Cardiac fibroblast (primary cell): ENCODE data around the gene SERPINE1.
A peak's percentile ranks its signal among the peaks of the same experiment; 100 is the strongest.
"Not testable (repeated sequence)": the region's sequence is repeated elsewhere in the genome, so short reads cannot be mapped to it uniquely, and the experiment has no call there.

Experiments
- DNase-seq, 2 donors: peaks; one replicate each; pipeline versions ENCODE4 v3.0.0 to v3.0.0-alpha.2; 2010; ENCODE audit warnings: low read depth in 2 of 2
- H3K4me3 ChIP-seq, 2 donors: replicated peaks in 1 of 2; 1 replicate in 1 of 2; 2 replicates in 1 of 2; pipeline ENCODE4 v1.5.1; 2011; ENCODE audit warnings: low read depth in 2 of 2, low read length in 2 of 2, mild to moderate bottlenecking in 2 of 2, moderate library complexity in 1 of 2
- CTCF ChIP-seq: IDR thresholded peaks from one replicate; pipeline ENCODE4 v1.5.1; 2011; ENCODE audit warnings: low read depth, mild to moderate bottlenecking, low read length, inconsistent platforms

The SERPINE1 gene

GRCh38 chr7:101088069-101088425 lies 38.9 kb upstream of the SERPINE1 start:
- no peak for DNase-seq
- H3K4me3 ChIP-seq, result no peak overlapping the region
- TF ChIP-seq CTCF, result no peak

- no peak overlapping the region for H3K4me3 ChIP-seq
- TF ChIP-seq CTCF, result no peak
- no peak for DNase-seq
These were observed 37.9 kb upstream of the SERPINE1 start for GRCh38 chr7:101088858-101089529.

GRCh38 chr7:101089876-101090275 lies 37.0 kb upstream of the SERPINE1 start:
- DNase-seq, result no peak
- TF ChIP-seq CTCF, result no peak
- no peak overlapping the region for H3K4me3 ChIP-seq

GRCh38 chr7:101092266-101092905 lies 34.5 kb upstream of the SERPINE1 start:
- not testable (repeated sequence) for H3K4me3 ChIP-seq, DNase-seq

- no peak overlapping the region for H3K4me3 ChIP-seq
- no peak for TF ChIP-seq CTCF
- DNase-seq, result peak; percentile 67 to 92
These were observed 33.0 kb upstream of the SERPINE1 start for GRCh38 chr7:101093906-101094305.

- H3K4me3 ChIP-seq, result peak overlapping the region in 1 of 2 donors; percentile 20
- no peak for TF ChIP-seq CTCF
- no peak for DNase-seq
These were observed 32.5 kb upstream of the SERPINE1 start for GRCh38 chr7:101094376-101094775.

- H3K4me3 ChIP-seq, result peak overlapping the region in 1 of 2 donors; percentile 20
- peak; percentile 77 to 89 for DNase-seq
- peak; percentile 86 for TF ChIP-seq CTCF
These were observed 32.0 kb upstream of the SERPINE1 start for GRCh38 chr7:101094791-101095375.
